ENCODE results near the gene ZNRD2.

DNA sequence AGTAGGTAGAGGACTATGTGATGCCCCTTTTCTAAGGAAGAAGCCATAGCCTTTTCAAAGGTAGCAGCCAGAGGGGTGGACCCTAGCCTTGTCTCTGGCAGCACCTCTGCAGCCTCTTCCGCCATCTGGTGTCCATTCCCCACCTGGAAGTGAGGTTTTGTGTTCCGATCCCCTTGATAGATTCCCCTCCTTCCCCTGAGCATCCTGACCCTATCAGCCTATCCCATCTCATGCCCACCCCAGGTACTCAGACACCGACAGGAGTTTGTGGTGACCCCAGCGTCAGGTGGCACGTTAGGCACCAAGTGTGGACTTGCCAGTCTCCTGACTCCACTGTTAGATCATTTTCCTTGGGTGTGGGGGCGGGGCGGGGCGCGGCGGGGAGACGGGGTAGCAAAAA, 1.7 kb downstream of the ZNRD2 start:
- TF ChIP-seq, protein P1, sequence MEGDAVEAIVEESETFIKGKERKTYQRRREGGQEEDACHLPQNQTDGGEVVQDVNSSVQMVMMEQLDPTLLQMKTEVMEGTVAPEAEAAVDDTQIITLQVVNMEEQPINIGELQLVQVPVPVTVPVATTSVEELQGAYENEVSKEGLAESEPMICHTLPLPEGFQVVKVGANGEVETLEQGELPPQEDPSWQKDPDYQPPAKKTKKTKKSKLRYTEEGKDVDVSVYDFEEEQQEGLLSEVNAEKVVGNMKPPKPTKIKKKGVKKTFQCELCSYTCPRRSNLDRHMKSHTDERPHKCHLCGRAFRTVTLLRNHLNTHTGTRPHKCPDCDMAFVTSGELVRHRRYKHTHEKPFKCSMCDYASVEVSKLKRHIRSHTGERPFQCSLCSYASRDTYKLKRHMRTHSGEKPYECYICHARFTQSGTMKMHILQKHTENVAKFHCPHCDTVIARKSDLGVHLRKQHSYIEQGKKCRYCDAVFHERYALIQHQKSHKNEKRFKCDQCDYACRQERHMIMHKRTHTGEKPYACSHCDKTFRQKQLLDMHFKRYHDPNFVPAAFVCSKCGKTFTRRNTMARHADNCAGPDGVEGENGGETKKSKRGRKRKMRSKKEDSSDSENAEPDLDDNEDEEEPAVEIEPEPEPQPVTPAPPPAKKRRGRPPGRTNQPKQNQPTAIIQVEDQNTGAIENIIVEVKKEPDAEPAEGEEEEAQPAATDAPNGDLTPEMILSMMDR (IDR thresholded peaks at IDR 0.05 in 2 of 3, conservative IDR thresholded peaks at IDR 0.05 in 1 of 3; ENCODE audit: borderline replicate concordance in 1 of 3, insufficient read depth in 1 of 3, low read depth in 2 of 3, low read length in 2 of 3) = peak in 2 of 3 experiments; percentile 68 to 70; a peak in 4 of 6 replicates
- TF ChIP-seq SIN3A (IDR thresholded peaks at IDR 0.05; ENCODE audit: low read depth) = no peak
- TF ChIP-seq, protein P2, sequence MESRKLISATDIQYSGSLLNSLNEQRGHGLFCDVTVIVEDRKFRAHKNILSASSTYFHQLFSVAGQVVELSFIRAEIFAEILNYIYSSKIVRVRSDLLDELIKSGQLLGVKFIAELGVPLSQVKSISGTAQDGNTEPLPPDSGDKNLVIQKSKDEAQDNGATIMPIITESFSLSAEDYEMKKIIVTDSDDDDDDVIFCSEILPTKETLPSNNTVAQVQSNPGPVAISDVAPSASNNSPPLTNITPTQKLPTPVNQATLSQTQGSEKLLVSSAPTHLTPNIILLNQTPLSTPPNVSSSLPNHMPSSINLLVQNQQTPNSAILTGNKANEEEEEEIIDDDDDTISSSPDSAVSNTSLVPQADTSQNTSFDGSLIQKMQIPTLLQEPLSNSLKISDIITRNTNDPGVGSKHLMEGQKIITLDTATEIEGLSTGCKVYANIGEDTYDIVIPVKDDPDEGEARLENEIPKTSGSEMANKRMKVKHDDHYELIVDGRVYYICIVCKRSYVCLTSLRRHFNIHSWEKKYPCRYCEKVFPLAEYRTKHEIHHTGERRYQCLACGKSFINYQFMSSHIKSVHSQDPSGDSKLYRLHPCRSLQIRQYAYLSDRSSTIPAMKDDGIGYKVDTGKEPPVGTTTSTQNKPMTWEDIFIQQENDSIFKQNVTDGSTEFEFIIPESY (IDR thresholded peaks at IDR 0.05; ENCODE audit: extremely low read depth, insufficient replicate concordance, low read length) = no peak
- TF ChIP-seq YY1 (IDR thresholded peaks at IDR 0.05; ENCODE audit: extremely low read depth, insufficient replicate concordance, low read depth, low read length) = no peak
- TF ChIP-seq, protein P3, sequence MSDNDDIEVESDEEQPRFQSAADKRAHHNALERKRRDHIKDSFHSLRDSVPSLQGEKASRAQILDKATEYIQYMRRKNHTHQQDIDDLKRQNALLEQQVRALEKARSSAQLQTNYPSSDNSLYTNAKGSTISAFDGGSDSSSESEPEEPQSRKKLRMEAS (IDR thresholded peaks at IDR 0.05) = no peak
- TF ChIP-seq POLR2AphosphoS5 (IDR thresholded peaks at IDR 0.05; ENCODE audit: low read depth, low read length) = no peak
